Transverse colon (tissue), 4 donors: ENCODE data around the gene FBXO21. TPM values are rescaled to one million over a fixed set of nuclear protein-coding genes. Genes with fewer than 3 reads are reported as not detected.
"Not testable (repeated sequence)": the region's sequence is repeated elsewhere in the genome, so short reads cannot be mapped to it uniquely, and the experiment has no call there.

Experiments
- DNase-seq: peaks from one replicate; pipeline ENCODE4 v3.0.0-alpha.2; 2019
- H3K27ac ChIP-seq, 4 donors: fragments of 200-600 bp; sonication (generic); 2 replicates each; pipeline ENCODE4 v1.5.1; 2016 to 2018; ENCODE audit warnings: inconsistent platforms in 4 of 4
- H3K27me3 ChIP-seq: fragments of 200-600 bp; sonication (generic); 2 replicates; pipeline ENCODE4 v1.5.1; 2017; ENCODE audit warnings: inconsistent platforms
- H3K36me3 ChIP-seq, 4 donors: fragments of 200-600 bp; sonication (generic); 2 replicates each; pipeline ENCODE4 v1.5.1; 2017 to 2019; ENCODE audit warnings: inconsistent platforms in 4 of 4
- H3K4me1 ChIP-seq, 4 donors: fragments of 200-600 bp; sonication (generic); 2 replicates each; pipeline ENCODE4 v1.5.1; 2017 to 2020; ENCODE audit warnings: inconsistent platforms in 4 of 4
- H3K4me3 ChIP-seq, 4 donors: fragments of 200-600 bp; sonication (generic); 1 replicate in 1 of 4; 2 replicates in 3 of 4; pipeline versions ENCODE4 v1.5.1 to v1.6.1; 2017 to 2019; ENCODE audit warnings: inconsistent platforms in 4 of 4
- H3K9me3 ChIP-seq, 2 donors: fragments of 200-600 bp; sonication (generic); 2 replicates each; pipeline ENCODE4 v1.5.1; 2017 to 2019; ENCODE audit warnings: inconsistent platforms in 2 of 2
- CTCF ChIP-seq, 5 experiments: fragments of 200-600 bp in 3 of 5; fragments of 450-650 bp in 2 of 5; sonication (generic) in 3 of 5; IDR thresholded peaks; 1 replicate in 2 of 5; 2 replicates in 3 of 5; pipeline ENCODE4 v1.5.1; 2016 to 2017; ENCODE audit warnings: antibody characterized with exemption in 5 of 5, inconsistent platforms in 3 of 5, mild to moderate bottlenecking in 2 of 5, moderate library complexity in 1 of 5
- EP300 ChIP-seq: sonication (generic); formaldehyde crosslinking; IDR thresholded peaks from one replicate; pipeline ENCODE4 v1.6.1; 2017; ENCODE audit warnings: antibody characterized with exemption, low read depth
- POLR2A ChIP-seq: fragments of 450-650 bp; IDR thresholded peaks from one replicate; pipeline ENCODE4 v1.6.1; 2016; ENCODE audit warnings: antibody characterized with exemption, mild to moderate bottlenecking, moderate library complexity
- POLR2AphosphoS5 ChIP-seq, 3 donors: sonication (generic); formaldehyde crosslinking; IDR thresholded peaks; one replicate each; pipeline ENCODE4 v1.6.1; 2016; ENCODE audit warnings: antibody characterized with exemption in 3 of 3
- WGBS, 2 donors: methylation state at CpG; one replicate each; pipeline ENCODE4 v1.1.5; 2018; ENCODE audit warnings: low coverage in 1 of 2; 5-methylcytosine and 5-hydroxymethylcytosine counted together
- in situ Hi-C, 4 donors: fragments of 200-750 bp; cut with MboI; loops; one replicate each; pipeline versions ENCODE4 v1.15.0 to v1.15.1; 2017; ENCODE audit warnings: low sequenced_read_pairs in 3 of 4, low pct_ligation_motif_present in 1 of 4, low pct_unique_long_range_greater_than_20kb in 1 of 4
- intact Hi-C: fragments of 100-400 bp; cut with DNase I; formaldehyde crosslinking; loops from one replicate; pipeline ENCODE4 v1.15.1; 2023; ENCODE audit warnings: low total_unique reads
- total RNA-seq, 4 donors: library from RNA; depleted of rRNA; stranded (reverse); fragments of >200 nt; gene quantifications; one replicate each; pipeline ENCODE4 v1.1.0, GENCODE V29; 2016

FBXO21 gene
- total RNA-seq, 4 donors from 2014 or later = 31.6 to 56.9 (median 36.8) TPM

GRCh38 chr12:117096501-117097042 lies 93.7 kb downstream of the FBXO21 start:
- Histone ChIP-seq H3K4me3 (no peak overlapping the region), H3K9me3 (no peaks in the 10 kb centered on the region)
- intact Hi-C loops = no loop called here

DNA sequence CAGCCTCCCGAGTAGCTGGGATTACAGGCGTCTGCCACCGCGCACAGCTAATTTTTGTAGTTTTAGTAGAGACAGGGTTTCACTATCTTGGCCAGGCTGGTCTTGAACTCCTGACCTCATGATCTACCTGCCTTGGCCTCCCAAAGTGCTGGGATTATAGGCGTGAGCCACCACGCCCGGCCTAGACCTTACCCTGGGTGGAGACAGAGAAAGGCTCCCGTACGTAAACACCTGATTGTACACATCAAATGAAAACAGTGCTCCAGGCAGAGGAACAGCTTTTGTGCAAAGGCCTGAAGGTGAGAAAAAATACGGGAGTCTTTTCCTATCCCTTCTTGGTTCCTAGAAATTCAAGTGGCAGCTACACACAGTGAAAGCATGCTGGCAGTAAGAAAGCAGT lies 95.1 kb downstream of the FBXO21 start:
- DNase-seq, H3K36me3 ChIP-seq, H3K9me3 ChIP-seq, H3K27ac ChIP-seq, H3K4me3 ChIP-seq, in situ Hi-C loops, intact Hi-C loops: not testable (repeated sequence)
- Histone ChIP-seq H3K4me1 (peaks cover 4 to 18% (median 15%) of the 10 kb centered on the region in 4 donors), H3K27me3 (peaks cover 48% of the 10 kb centered on the region)
- 70% methylated on average over 10 of the region's 10 CpGs; no CpG with 5 or more reads in 1 of the 2 donors for WGBS, 2 donors

More at GRCh38 chr12:117096501-117097042, 93.7 kb downstream of the FBXO21 start:
- in situ Hi-C loops = no loop called here
- no peak for TF ChIP-seq EP300
- TF ChIP-seq CTCF (IDR thresholded peaks at IDR 0.05) = no peak
- Histone ChIP-seq H3K36me3 (no peaks in the 10 kb centered on the region), H3K27ac (no peak overlapping the region), H3K4me1 (peaks cover 4 to 18% (median 15%) of the 10 kb centered on the region in 4 donors), H3K27me3 (peaks cover 61% of the 10 kb centered on the region)
- WGBS, 2 donors = 63 to 66% methylated on average over 6 to 11 of the region's 11 CpGs
- DNase-seq = no peak

DNA sequence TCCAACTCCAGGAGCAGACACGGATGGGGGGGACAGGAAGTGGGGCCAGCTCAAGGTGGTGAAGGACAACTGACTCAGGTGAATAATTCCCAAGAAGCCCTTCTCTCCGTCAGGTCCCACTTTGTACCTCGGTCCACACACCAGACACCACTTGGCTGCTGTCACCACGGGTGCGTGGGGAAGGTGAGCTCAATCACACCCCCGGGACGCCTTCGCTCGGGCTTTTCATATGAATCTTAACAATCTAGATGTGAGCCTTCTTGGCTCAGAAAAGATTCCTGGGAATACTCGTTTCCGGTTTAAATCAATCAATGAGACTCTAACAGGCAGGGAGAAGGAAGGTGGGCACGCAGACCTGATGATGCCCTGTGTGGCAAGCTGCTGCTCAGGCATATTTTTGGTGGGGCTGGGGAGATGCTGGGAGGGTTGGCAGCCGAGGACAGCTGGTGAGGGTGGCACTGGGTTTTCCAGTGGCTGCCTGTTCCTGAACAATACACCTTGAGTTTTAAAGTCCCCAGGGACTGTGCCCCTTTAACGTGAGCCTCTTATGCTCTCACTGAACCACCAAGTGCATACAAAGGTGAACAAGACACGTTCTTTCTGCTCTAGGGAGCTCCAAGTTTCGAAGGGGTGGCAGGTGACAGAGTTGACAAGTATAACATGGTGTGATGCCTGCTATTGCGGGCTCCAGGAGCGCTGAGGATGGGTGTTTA lies 96.2 kb downstream of the FBXO21 start:
- H3K4me1 ChIP-seq = peaks cover 4 to 13% (median 9%) of the 10 kb centered on the region in 4 donors
- peaks cover 0 to 9% of the 10 kb centered on the region in 2 donors for H3K9me3 ChIP-seq
- DNase-seq = no peak
- no peak overlapping the region for H3K27ac ChIP-seq
- peaks cover 36% of the 10 kb centered on the region for H3K27me3 ChIP-seq
- H3K36me3 ChIP-seq = no peaks in the 10 kb centered on the region
- no peak overlapping the region for H3K4me3 ChIP-seq
- TF ChIP-seq POLR2A = no peak
- no peak for TF ChIP-seq POLR2AphosphoS5 (IDR thresholded peaks at IDR 0.05)
- TF ChIP-seq EP300 = no peak
- no peak for TF ChIP-seq CTCF (IDR thresholded peaks at IDR 0.05)
- in situ Hi-C loops (no loop called here), intact Hi-C loops (no loop called here)
- 74 to 80% methylated on average over 3 to 18 of the region's 18 CpGs for WGBS, 2 donors

- in situ Hi-C loops (no loop called here), intact Hi-C loops (no loop called here)
- H3K27me3 ChIP-seq = peaks cover 30% of the 10 kb centered on the region
- no peaks in the 10 kb centered on the region for H3K36me3 ChIP-seq
- no peak overlapping the region for H3K27ac ChIP-seq
- no peak for DNase-seq
- WGBS, 2 donors = 74 to 92% methylated on average over 4 to 11 of the region's 11 CpGs
- H3K4me3 ChIP-seq = no peak overlapping the region
- peaks cover 0 to 6% (median 3%) of the 10 kb centered on the region in 4 donors for H3K4me1 ChIP-seq
- H3K9me3 ChIP-seq = peaks cover 0 to 9% of the 10 kb centered on the region in 2 donors
- TF ChIP-seq EP300 = no peak
- no peak for TF ChIP-seq CTCF (IDR thresholded peaks at IDR 0.05)
- TF ChIP-seq POLR2A = no peak
- TF ChIP-seq POLR2AphosphoS5 (IDR thresholded peaks at IDR 0.05) = no peak
Measured at GRCh38 chr12:117093431-117093830, 96.8 kb downstream of the FBXO21 start.
